Measurements from ENCODE around the gene WDR45B. TPM values are rescaled to one million over a fixed set of nuclear protein-coding genes. Genes with fewer than 3 reads are reported as not detected.

The WDR45B gene
- total and polyA plus RNA-seq, 4 donors, result 83.8 to 120 (median 102) TPM

- no peak for DNase-seq (ENCODE audit: low read depth in 4 of 6, low spot score in 6 of 6)
- Histone ChIP-seq H3K9me3 (ENCODE audit: control insufficient read depth, insufficient read depth, low read length) (no peaks in the 10 kb centered on the region), H3K4me1 (ENCODE audit: control insufficient read depth, insufficient read depth, low read length) (peaks cover 9% of the 10 kb centered on the region), H3K36me3 (ENCODE audit: control insufficient read depth, insufficient read depth, low read length) (peaks cover 27% of the 10 kb centered on the region), H3K4me3 (ENCODE audit: low read depth, low read length) (no peak overlapping the region), H3K27ac (ENCODE audit: low read depth, low read length) (no peak overlapping the region), H3K27me3 (ENCODE audit: control insufficient read depth, insufficient read depth, low read length) (no peaks in the 10 kb centered on the region)
- 85% methylated on average over 27 of the region's 28 CpGs for WGBS (ENCODE audit: insufficient coverage)
Measured at GRCh38 chr17:82679586-82680465, 31.6 kb upstream of the WDR45B start.

GRCh38 chr17:82678265-82678891 lies 30.1 kb upstream of the WDR45B start:
- peaks cover 21% of the 10 kb centered on the region for H3K36me3 ChIP-seq (ENCODE audit: control insufficient read depth, insufficient read depth, low read length)
- no peak overlapping the region for H3K27ac ChIP-seq (ENCODE audit: low read depth, low read length)
- peaks cover 12% of the 10 kb centered on the region for H3K4me1 ChIP-seq (ENCODE audit: control insufficient read depth, insufficient read depth, low read length)
- no peak overlapping the region for H3K4me3 ChIP-seq (ENCODE audit: low read depth, low read length)
- 85% methylated on average over 6 of the region's 14 CpGs for WGBS (ENCODE audit: insufficient coverage)
- H3K9me3 ChIP-seq (ENCODE audit: control insufficient read depth, insufficient read depth, low read length), result no peaks in the 10 kb centered on the region
- no peaks in the 10 kb centered on the region for H3K27me3 ChIP-seq (ENCODE audit: control insufficient read depth, insufficient read depth, low read length)
- no peak for DNase-seq (ENCODE audit: low read depth in 4 of 6, low spot score in 6 of 6)

GRCh38 chr17:82677353-82677925 lies 29.2 kb upstream of the WDR45B start:
- DNase-seq (ENCODE audit: low read depth in 4 of 6, low spot score in 6 of 6), result no peak
- Histone ChIP-seq H3K4me3 (ENCODE audit: low read depth, low read length) (no peak overlapping the region), H3K36me3 (ENCODE audit: control insufficient read depth, insufficient read depth, low read length) (peaks cover 21% of the 10 kb centered on the region), H3K27ac (ENCODE audit: low read depth, low read length) (no peak overlapping the region), H3K27me3 (ENCODE audit: control insufficient read depth, insufficient read depth, low read length) (no peaks in the 10 kb centered on the region), H3K4me1 (ENCODE audit: control insufficient read depth, insufficient read depth, low read length) (peaks cover 12% of the 10 kb centered on the region), H3K9me3 (ENCODE audit: control insufficient read depth, insufficient read depth, low read length) (no peaks in the 10 kb centered on the region)
- WGBS (ENCODE audit: insufficient coverage), result 86% methylated on average over 23 of the region's 23 CpGs

- no peaks in the 10 kb centered on the region for H3K27me3 ChIP-seq (ENCODE audit: control insufficient read depth, insufficient read depth, low read length)
- peaks cover 21% of the 10 kb centered on the region for H3K36me3 ChIP-seq (ENCODE audit: control insufficient read depth, insufficient read depth, low read length)
- WGBS (ENCODE audit: insufficient coverage), result 80% methylated on average over 18 of the region's 18 CpGs
- DNase-seq (ENCODE audit: low read depth in 4 of 6, low spot score in 6 of 6), result no peak
- no peaks in the 10 kb centered on the region for H3K9me3 ChIP-seq (ENCODE audit: control insufficient read depth, insufficient read depth, low read length)
- no peak overlapping the region for H3K27ac ChIP-seq (ENCODE audit: low read depth, low read length)
- H3K4me3 ChIP-seq (ENCODE audit: low read depth, low read length), result no peak overlapping the region
- peaks cover 12% of the 10 kb centered on the region for H3K4me1 ChIP-seq (ENCODE audit: control insufficient read depth, insufficient read depth, low read length)
Measured at GRCh38 chr17:82675476-82676245, 27.4 kb upstream of the WDR45B start.

GRCh38 chr17:82674656-82675475 lies 26.6 kb upstream of the WDR45B start:
- Histone ChIP-seq H3K9me3 (ENCODE audit: control insufficient read depth, insufficient read depth, low read length) (no peaks in the 10 kb centered on the region), H3K4me3 (ENCODE audit: low read depth, low read length) (no peak overlapping the region), H3K27ac (ENCODE audit: low read depth, low read length) (no peak overlapping the region), H3K4me1 (ENCODE audit: control insufficient read depth, insufficient read depth, low read length) (peaks cover 12% of the 10 kb centered on the region), H3K36me3 (ENCODE audit: control insufficient read depth, insufficient read depth, low read length) (peaks cover 17% of the 10 kb centered on the region), H3K27me3 (ENCODE audit: control insufficient read depth, insufficient read depth, low read length) (no peaks in the 10 kb centered on the region)
- DNase-seq (ENCODE audit: low read depth in 4 of 6, low spot score in 6 of 6), result no peak
- WGBS (ENCODE audit: insufficient coverage), result 77% methylated on average over 12 of the region's 20 CpGs

- no peaks in the 10 kb centered on the region for H3K27me3 ChIP-seq (ENCODE audit: control insufficient read depth, insufficient read depth, low read length)
- H3K4me1 ChIP-seq (ENCODE audit: control insufficient read depth, insufficient read depth, low read length), result peaks cover 24% of the 10 kb centered on the region
- H3K27ac ChIP-seq (ENCODE audit: low read depth, low read length), result no peak overlapping the region
- no peak overlapping the region for H3K4me3 ChIP-seq (ENCODE audit: low read depth, low read length)
- WGBS (ENCODE audit: insufficient coverage), result 92% methylated on average over 18 of the region's 19 CpGs
- H3K9me3 ChIP-seq (ENCODE audit: control insufficient read depth, insufficient read depth, low read length), result no peaks in the 10 kb centered on the region
- DNase-seq (ENCODE audit: low read depth in 4 of 6, low spot score in 6 of 6), result no peak
- peaks cover 19% of the 10 kb centered on the region for H3K36me3 ChIP-seq (ENCODE audit: control insufficient read depth, insufficient read depth, low read length)
Measured at GRCh38 chr17:82670661-82671450, 22.6 kb upstream of the WDR45B start.

GRCh38 chr17:82668631-82669099 lies 20.4 kb upstream of the WDR45B start:
- WGBS (ENCODE audit: insufficient coverage), result 30% methylated on average over 19 of the region's 20 CpGs
- DNase-seq (ENCODE audit: low read depth in 4 of 6, low spot score in 6 of 6), result peak in 2 of 6 donors; percentile 33 to 44

GRCh38 chr17:82668024-82668630 lies 19.9 kb upstream of the WDR45B start:
- Histone ChIP-seq H3K4me1 (ENCODE audit: control insufficient read depth, insufficient read depth, low read length) (peaks cover 25% of the 10 kb centered on the region), H3K9me3 (ENCODE audit: control insufficient read depth, insufficient read depth, low read length) (no peaks in the 10 kb centered on the region), H3K4me3 (ENCODE audit: low read depth, low read length) (no peak overlapping the region), H3K27me3 (ENCODE audit: control insufficient read depth, insufficient read depth, low read length) (no peaks in the 10 kb centered on the region), H3K27ac (ENCODE audit: low read depth, low read length) (no peak overlapping the region), H3K36me3 (ENCODE audit: control insufficient read depth, insufficient read depth, low read length) (peaks cover 34% of the 10 kb centered on the region)
- DNase-seq (ENCODE audit: low read depth in 4 of 6, low spot score in 6 of 6), result no peak
- WGBS (ENCODE audit: insufficient coverage), result 65% methylated on average over 9 of the region's 16 CpGs

More at GRCh38 chr17:82668631-82669099, 20.4 kb upstream of the WDR45B start:
- Histone ChIP-seq H3K4me1 (ENCODE audit: control insufficient read depth, insufficient read depth, low read length) (peaks cover 25% of the 10 kb centered on the region), H3K9me3 (ENCODE audit: control insufficient read depth, insufficient read depth, low read length) (no peaks in the 10 kb centered on the region), H3K4me3 (ENCODE audit: low read depth, low read length) (no peak overlapping the region), H3K36me3 (ENCODE audit: control insufficient read depth, insufficient read depth, low read length) (peaks cover 29% of the 10 kb centered on the region), H3K27ac (ENCODE audit: low read depth, low read length) (no peak overlapping the region), H3K27me3 (ENCODE audit: control insufficient read depth, insufficient read depth, low read length) (no peaks in the 10 kb centered on the region)

Data from spinal cord (tissue), 10 donors.